Activated CD4-positive, CD25-positive, alpha-beta regulatory T cell treated with anti-CD3 and anti-CD28 coated beads, Interleukin-2, amount 50 U/mL, for 16 hours (primary cell): ENCODE data around the gene ZNF789.
"Not testable (repeated sequence)": the region's sequence is repeated elsewhere in the genome, so short reads cannot be mapped to it uniquely, and the experiment has no call there.

Experiments used
- DNase-seq: peaks from one replicate; pipeline ENCODE4 v3.0.0-alpha.2; 2020; ENCODE audit warnings: low read depth, low spot score

ZNF789 gene

GRCh38 chr7:99472561-99473314, at the start of gene ZNF789:
Gene ZNF789 (plus strand): TSS chr7:99472890. CDS start chr7:99476457, 3,567 bp downstream.
- DNase-seq: peak; percentile 95

DNA sequence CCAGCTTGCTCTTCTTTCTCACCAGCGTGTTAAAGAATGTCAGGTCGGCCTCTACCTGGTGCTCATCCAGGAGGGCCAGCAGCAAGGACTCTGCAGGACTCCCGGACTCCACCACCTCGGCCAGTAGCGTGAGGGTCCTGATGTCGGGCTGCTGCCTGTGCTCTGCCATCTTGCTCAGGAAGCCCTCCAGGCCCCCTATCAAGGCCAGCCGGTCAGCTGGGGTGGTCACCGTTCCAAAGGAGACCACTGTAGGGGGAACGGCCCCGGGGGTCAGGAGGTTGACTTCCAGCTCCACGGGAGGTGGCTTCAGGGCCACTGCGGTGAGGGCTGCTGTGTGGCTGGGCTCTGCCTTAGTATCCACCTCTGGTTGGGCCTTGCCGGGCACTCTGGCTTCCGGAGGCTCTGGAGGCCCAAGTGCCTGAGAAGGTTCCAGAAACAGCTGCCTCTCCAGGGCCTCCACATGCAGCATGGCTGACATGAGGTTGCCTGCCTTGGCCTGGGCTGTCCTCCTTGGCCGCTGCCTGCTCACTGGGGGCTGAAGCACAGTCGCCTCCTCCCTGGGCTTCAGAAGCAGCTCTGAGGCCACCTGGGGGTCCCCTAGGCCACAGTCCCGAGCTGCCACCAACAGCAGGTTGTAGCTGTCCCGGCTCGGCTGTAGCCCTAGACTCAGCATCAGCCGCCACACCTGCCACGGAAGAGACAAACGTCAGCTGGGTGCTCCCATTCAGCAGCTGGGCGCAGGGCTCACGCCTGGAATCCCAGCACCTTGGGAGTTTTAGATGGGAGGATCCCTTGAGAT, 47.6 kb upstream of the ZNF789 start:
- DNase-seq: no peak

GRCh38 chr7:99428972-99429566, 43.6 kb upstream of the ZNF789 start:
- no peak for DNase-seq

GRCh38 chr7:99429756-99430155, 42.9 kb upstream of the ZNF789 start:
- DNase-seq: no peak

GRCh38 chr7:99431756-99432540, 40.7 kb upstream of the ZNF789 start:
- not testable (repeated sequence) for DNase-seq

GRCh38 chr7:99433158-99433557, 39.5 kb upstream of the ZNF789 start:
- DNase-seq: no peak

DNA sequence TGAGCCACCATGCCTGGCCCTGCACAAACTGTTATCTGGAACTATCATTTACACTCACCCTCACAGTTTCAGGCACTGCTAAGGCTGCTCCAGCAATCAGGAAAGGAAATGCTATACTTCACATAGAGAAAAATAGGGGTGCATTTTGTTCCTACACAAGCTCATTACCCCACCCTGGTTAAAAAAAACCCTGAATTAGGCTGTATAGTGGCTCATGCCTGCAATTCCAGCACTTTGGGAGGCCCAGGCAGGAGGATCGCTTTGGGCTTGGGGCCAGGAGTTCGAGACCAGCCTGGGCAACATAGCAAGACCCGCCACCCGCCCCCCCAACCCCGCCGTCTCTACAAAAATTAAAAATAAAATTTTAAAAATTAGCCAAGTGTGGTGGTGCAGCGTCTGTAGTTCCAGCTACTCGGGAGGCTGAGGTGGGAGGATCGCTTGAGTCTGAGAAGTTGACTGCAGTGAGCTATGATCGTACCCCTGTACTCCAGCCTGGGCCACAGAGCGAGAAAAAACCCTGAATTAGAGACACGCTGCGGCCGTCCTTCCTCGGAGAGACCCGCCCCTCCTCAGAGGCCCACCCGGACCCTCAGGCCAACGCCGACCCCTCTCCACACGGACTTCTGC, 34.6 kb upstream of the ZNF789 start:
- no peak for DNase-seq

- peak; percentile 75 for DNase-seq
These were observed 33.9 kb upstream of the ZNF789 start, which contains the start of the genes CPSF4 and PTCD1 for GRCh38 chr7:99438573-99439480. Gene CPSF4 (plus strand): TSS chr7:99438943. CDS start chr7:99439083, 140 bp downstream. Gene PTCD1 (minus strand): TSS chr7:99438798. CDS start chr7:99435242, 3,556 bp downstream.

GRCh38 chr7:99440195-99440594, 32.5 kb upstream of the ZNF789 start:
- no peak for DNase-seq

DNA sequence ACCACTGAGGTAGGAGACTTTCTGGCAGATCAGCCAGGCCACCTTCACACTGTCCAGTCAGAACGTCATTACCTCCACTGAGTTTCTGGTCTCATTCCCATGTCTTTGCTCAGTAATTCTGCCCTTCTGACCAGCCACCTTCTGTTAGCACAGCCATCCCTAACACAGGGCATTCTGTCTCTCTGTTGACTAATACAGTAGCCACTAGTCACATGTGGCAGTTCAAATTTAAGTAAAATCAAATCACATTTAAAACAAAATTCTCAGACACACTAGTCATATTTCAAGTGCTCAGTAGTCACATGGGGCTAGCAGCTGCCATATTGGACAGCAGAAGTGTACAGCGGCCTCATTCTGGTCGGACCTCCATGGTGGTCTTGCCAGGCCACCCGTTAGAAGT, 26.6 kb upstream of the ZNF789 start:
- DNase-seq: no peak

DNA sequence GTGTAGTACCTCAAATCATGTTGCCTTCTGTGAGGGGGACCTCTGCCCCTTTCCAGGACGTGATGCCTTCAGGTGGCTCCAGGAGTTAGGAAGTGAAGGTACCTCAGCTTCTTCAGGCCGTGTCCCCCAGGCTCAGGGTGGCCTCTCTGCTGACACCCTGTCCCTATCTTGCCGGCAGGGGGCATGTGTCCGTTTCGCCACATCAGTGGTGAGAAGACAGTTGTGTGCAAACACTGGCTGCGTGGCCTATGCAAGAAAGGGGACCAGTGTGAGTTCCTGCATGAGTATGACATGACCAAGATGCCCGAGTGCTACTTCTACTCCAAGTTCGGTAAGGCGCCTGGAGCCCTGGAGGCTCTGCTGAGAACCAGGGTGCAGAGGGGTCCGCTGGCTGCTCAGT, 24.7 kb upstream of the ZNF789 start:
- DNase-seq: no peak

GRCh38 chr7:99448855-99449254, 23.8 kb upstream of the ZNF789 start:
- no peak for DNase-seq

DNA sequence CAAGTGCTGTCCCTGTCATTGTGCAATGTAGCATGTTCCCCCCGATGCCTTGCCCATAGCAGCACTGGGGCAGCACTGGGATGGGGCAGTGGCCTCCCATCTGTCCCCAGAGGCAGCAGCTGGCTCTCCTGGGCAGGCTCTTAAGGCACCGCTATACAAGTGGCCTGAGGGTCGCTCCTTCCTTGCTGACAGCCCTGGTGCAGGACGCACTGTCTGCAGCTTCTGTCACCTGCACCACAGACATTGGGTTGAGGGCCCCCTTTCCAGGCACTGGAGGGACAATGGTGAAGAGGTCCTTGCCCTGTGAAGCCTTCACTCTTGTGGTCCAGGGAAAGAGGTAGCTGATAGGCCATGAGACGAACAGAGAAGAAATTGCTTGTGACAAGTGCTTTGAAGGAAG, 23.4 kb upstream of the ZNF789 start:
- no peak for DNase-seq

DNA sequence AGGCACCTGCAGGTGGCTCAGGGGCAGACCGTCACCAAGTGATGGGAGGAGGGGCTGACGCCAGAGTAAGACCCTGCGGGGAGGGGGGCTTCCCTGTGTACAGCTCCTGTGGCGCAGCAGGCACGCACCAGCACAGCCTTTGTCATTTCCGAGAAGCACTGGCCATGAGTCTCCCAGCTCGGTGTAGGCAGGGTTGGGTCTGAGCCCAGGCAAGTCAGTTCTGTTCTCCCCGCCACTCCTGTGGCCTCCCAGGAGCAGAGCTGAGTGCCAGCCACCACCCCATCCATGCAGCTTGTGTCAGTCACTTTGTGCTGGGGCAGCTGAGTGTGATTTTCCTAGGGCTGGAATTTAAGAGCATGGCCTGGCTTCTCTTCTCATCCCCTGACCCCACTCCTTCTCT, 20.8 kb upstream of the ZNF789 start:
- no peak for DNase-seq

- DNase-seq: no peak
These were observed 20.1 kb upstream of the ZNF789 start for GRCh38 chr7:99452541-99452940.

- no peak for DNase-seq
These were observed 19.6 kb upstream of the ZNF789 start for GRCh38 chr7:99453105-99453504.

DNA sequence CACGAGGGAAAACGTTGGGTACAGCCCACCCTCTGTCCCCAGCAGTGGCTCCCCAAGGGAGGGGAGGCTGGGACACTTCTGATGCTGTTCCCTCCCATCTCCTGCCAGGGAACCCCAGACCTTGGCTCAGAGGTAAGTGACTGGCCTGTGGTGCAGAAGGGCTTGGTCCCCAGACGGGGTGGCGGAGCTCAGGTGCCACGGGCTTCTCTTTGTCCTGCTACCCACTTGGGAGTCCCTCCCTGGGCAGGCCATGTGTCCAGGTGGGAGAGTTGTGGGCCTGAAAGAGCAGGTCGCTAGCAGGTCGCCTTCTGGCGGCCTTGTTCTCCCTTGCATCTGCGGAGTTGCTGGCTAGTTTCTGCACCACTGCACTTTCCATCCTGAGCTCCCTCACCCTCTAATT, 16.8 kb upstream of the ZNF789 start:
- DNase-seq: no peak

GRCh38 chr7:99456288-99456687, 16.4 kb upstream of the ZNF789 start:
- DNase-seq: no peak

GRCh38 chr7:99457050-99457649, 15.5 kb upstream of the ZNF789 start:
- no peak for DNase-seq
